Astrocyte (in vitro differentiated cells and primary cell): ENCODE data around the gene EHBP1. TPM values are rescaled to one million over a fixed set of nuclear protein-coding genes. Genes with fewer than 3 reads are reported as not detected.

ENCODE experiments used
- DNase-seq: peaks from one replicate; pipeline ENCODE4 v3.0.0-alpha.2; 2010; ENCODE audit warnings: low read depth
- FAIRE-seq: peaks from 2 replicates; lab custom pipeline; 2011; peaks lifted over from hg19 to GRCh38; lab: Jason Lieb, UNC
- H2AFZ ChIP-seq: 2 replicates; pipeline ENCODE4 v1.6.0; 2012; ENCODE audit warnings: low read depth, low read length, inconsistent platforms
- H3K27ac ChIP-seq: 2 replicates; pipeline ENCODE4 v1.5.1; 2011; ENCODE audit warnings: low read depth, low read length, inconsistent platforms
- H3K27me3 ChIP-seq: 2 replicates; pipeline ENCODE4 v1.6.0; 2011; ENCODE audit warnings: low read length, inconsistent platforms; ENCODE audit not compliant: insufficient read depth
- H3K36me3 ChIP-seq: 2 replicates; pipeline ENCODE4 v1.5.1; 2011; ENCODE audit warnings: low read length, inconsistent platforms; ENCODE audit not compliant: insufficient read depth
- H3K4me1 ChIP-seq: 2 replicates; pipeline ENCODE4 v1.5.1; 2011; ENCODE audit warnings: low read length, inconsistent platforms; ENCODE audit not compliant: insufficient read depth
- H3K4me2 ChIP-seq: 2 replicates; pipeline ENCODE4 v1.6.0; 2012; ENCODE audit warnings: low read length, inconsistent platforms
- H3K4me3 ChIP-seq: 2 replicates; pipeline ENCODE4 v1.5.1; 2011; ENCODE audit warnings: low read depth, mild to moderate bottlenecking, low read length, inconsistent platforms; ENCODE audit not compliant: insufficient read depth
- H3K79me2 ChIP-seq: 2 replicates; pipeline ENCODE4 v1.6.0; 2012; ENCODE audit warnings: mild to moderate bottlenecking, low read length, inconsistent platforms; ENCODE audit not compliant: insufficient read depth
- H3K9ac ChIP-seq: 2 replicates; pipeline ENCODE4 v1.6.0; 2012; ENCODE audit warnings: mild to moderate bottlenecking, low read length, inconsistent platforms
- H3K9me3 ChIP-seq: 2 replicates; pipeline ENCODE4 v1.5.1; 2012; ENCODE audit warnings: low read depth, mild to moderate bottlenecking, low read length, inconsistent platforms; ENCODE audit not compliant: insufficient read depth
- H4K20me1 ChIP-seq: 2 replicates; pipeline ENCODE4 v1.6.0; 2012; ENCODE audit warnings: low read length, inconsistent platforms; ENCODE audit not compliant: insufficient read depth
- H3K27ac Mint-ChIP-seq: one replicate; pipeline ENCODE4 v1.8.0; 2021; ENCODE audit warnings: mild to moderate bottlenecking, mixed read lengths; ENCODE audit not compliant: unreplicated experiment
- H3K27me3 Mint-ChIP-seq: one replicate; pipeline ENCODE4 v1.8.0; 2021; ENCODE audit warnings: low read depth, mixed read lengths; ENCODE audit not compliant: unreplicated experiment
- H3K36me3 Mint-ChIP-seq: one replicate; pipeline ENCODE4 v1.8.0; 2021; ENCODE audit warnings: low read depth, mixed read lengths; ENCODE audit not compliant: unreplicated experiment
- H3K4me1 Mint-ChIP-seq: one replicate; pipeline ENCODE4 v1.8.0; 2021; ENCODE audit warnings: low read depth, mixed read lengths; ENCODE audit not compliant: unreplicated experiment
- H3K4me3 Mint-ChIP-seq: one replicate; pipeline ENCODE4 v1.8.0; 2021; ENCODE audit warnings: mild to moderate bottlenecking, moderate library complexity, mixed read lengths; ENCODE audit not compliant: unreplicated experiment
- H3K9me3 Mint-ChIP-seq: one replicate; pipeline ENCODE4 v1.8.0; 2021; ENCODE audit warnings: mild to moderate bottlenecking, mixed read lengths; ENCODE audit not compliant: unreplicated experiment
- CTCF ChIP-seq: IDR thresholded peaks from 2 replicates; pipeline ENCODE4 v1.5.1; 2011; ENCODE audit warnings: low read depth, mild to moderate bottlenecking, inconsistent platforms, low read length, moderate library complexity; ENCODE audit not compliant: insufficient read depth
- EZH2 ChIP-seq: IDR thresholded peaks from 2 replicates; pipeline ENCODE4 v1.6.1; 2012; ENCODE audit warnings: mild to moderate bottlenecking, low read length, inconsistent platforms; ENCODE audit not compliant: insufficient read depth
- total RNA-seq: library from RNA; stranded (reverse); gene quantifications from 2 replicates; pipeline ENCODE4 v1.2.1, GENCODE V29; 2021

Gene EHBP1
- total RNA-seq, 1 donor from 2014 or later: 44.1 TPM

- DNase-seq (no peak), FAIRE-seq (no peak)
- no peaks in the 10 kb centered on the region for H3K27me3 Mint-ChIP-seq
- Histone ChIP-seq H3K9ac (no peak overlapping the region), H4K20me1 (no peaks in the 10 kb centered on the region), H3K4me2 (no peak overlapping the region), H3K27me3 (no peaks in the 10 kb centered on the region), H3K79me2 (no peaks in the 10 kb centered on the region), H3K36me3 (peaks cover 3% of the 10 kb centered on the region), H3K4me3 (no peak overlapping the region), H3K4me1 (no peaks in the 10 kb centered on the region), H3K9me3 (peaks cover 4% of the 10 kb centered on the region), H2AFZ (no peak overlapping the region), H3K27ac (no peak overlapping the region)
- no peak for TF ChIP-seq EZH2
- TF ChIP-seq CTCF: no peak
- H3K36me3 Mint-ChIP-seq: peaks cover 20% of the 10 kb centered on the region
- H3K9me3 Mint-ChIP-seq: peaks cover 15% of the 10 kb centered on the region
- no peak overlapping the region for H3K4me3 Mint-ChIP-seq
- H3K4me1 Mint-ChIP-seq: peaks cover 10% of the 10 kb centered on the region
- H3K27ac Mint-ChIP-seq: no peak overlapping the region
Measured at GRCh38 chr2:62919041-62919440, 213.5 kb downstream of the EHBP1 start.

GRCh38 chr2:62920070-62920469 lies 214.6 kb downstream of the EHBP1 start:
- no peak for FAIRE-seq
- no peak overlapping the region for H3K27ac Mint-ChIP-seq

More at GRCh38 chr2:62920070-62920469, 214.6 kb downstream of the EHBP1 start:
- TF ChIP-seq EZH2 (no peak), CTCF (no peak)
- no peaks in the 10 kb centered on the region for H4K20me1 ChIP-seq
- peak; percentile 25 for DNase-seq
- peaks cover 3% of the 10 kb centered on the region for H3K36me3 ChIP-seq
- no peaks in the 10 kb centered on the region for H3K79me2 ChIP-seq
- no peak overlapping the region for H2AFZ ChIP-seq
- H3K27me3 ChIP-seq: no peaks in the 10 kb centered on the region
- Mint-ChIP-seq H3K27me3 (no peaks in the 10 kb centered on the region), H3K4me1 (peaks cover 10% of the 10 kb centered on the region), H3K9me3 (peaks cover 19% of the 10 kb centered on the region), H3K4me3 (no peak overlapping the region), H3K36me3 (peaks cover 29% of the 10 kb centered on the region)
- peaks cover 4% of the 10 kb centered on the region for H3K9me3 ChIP-seq
- H3K4me2 ChIP-seq: no peak overlapping the region
- H3K4me1 ChIP-seq: no peaks in the 10 kb centered on the region
- H3K9ac ChIP-seq: no peak overlapping the region
- H3K4me3 ChIP-seq: no peak overlapping the region
- no peak overlapping the region for H3K27ac ChIP-seq
